Measurements from ENCODE around the gene CD1E. TPM values are rescaled to one million over a fixed set of nuclear protein-coding genes. Genes with fewer than 3 reads are reported as not detected.

CD1E gene
- total and polyA plus RNA-seq, 10 of the 15 experiments (the other 5 are each of a cell fraction or from before 2014, with no cell fraction given), result 0.05 to 0.07 (median 0.05) TPM; not detected in 7

DNA sequence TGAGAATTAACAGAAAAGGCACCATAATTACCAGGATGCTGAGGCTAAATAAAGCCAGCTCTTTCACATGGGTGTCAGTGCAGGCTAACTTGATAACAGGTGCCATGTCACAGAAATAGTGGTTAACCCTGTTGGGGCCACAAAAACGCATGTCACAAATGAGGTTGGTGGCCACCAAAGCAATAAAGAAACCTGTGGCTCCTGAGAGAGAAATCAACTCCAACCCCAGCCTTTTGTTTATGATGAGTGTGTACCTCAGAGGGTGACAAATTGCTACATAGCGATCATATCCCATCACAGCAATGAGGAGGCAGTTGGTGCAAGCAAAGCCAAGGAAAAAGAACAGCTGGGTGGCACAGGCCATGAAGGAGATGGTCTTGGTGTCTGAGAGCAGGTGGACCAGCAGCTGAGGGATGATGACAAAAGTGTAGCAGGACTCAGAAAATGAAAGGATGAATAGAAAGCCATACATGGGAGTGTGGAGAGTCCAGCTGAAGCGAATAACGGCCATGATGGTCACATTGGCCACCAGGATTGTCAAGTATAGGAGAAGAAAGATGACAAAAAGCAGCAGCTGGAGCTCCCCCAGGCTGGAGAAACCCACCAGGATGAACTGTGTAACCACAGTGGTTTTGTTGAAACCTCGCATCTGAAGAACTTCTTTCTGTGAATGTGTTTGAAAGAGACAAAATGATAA, 45.3 kb downstream of the CD1E start, which contains the start of gene OR10T2:
TSS of gene OR10T2 (minus strand) at position 649 of the 697 bp plus-strand sequence. CDS start at position 649, 0 bp downstream.
- intact Hi-C loops (cut with micrococcal nuclease; ENCODE audit: unreplicated experiment) (no loop called here), in situ Hi-C loops (cut with MboI) (no loop called here)
- H3K4me3 ChIP-seq, result no peak within 1 kb of the TSS
- WGBS (ENCODE audit: insufficient coverage, insufficient replicate concordance, low lambda C conversion rate, missing lambda C conversion rate), result 10% methylated on average over 5 of the region's 5 CpGs
- CTCF ChIA-PET, result interaction anchor here (0.5 kb wide), 1 partner anchor 10 kb away, joined by 3 read pairs; no protein-coding TSS in a partner anchor
- no peaks in the 10 kb centered on the region for H3K79me2 ChIP-seq (ENCODE audit: control insufficient read depth, insufficient read depth, low read length)
- no TSS peak for BruUV-seq (replicated peaks)
- H3K9ac ChIP-seq (ENCODE audit: control insufficient read depth, insufficient read depth, low read length), result no peak within 1 kb of the TSS
- POLR2A ChIA-PET, result no interaction called here
- ATAC-seq (no peak), FAIRE-seq (no peak), DNase-seq (ENCODE audit: low read depth, low spot score) (no peak)
- no peaks in the 10 kb centered on the region for H3K4me1 ChIP-seq (ENCODE audit: control insufficient read depth, insufficient read depth, low read length)
- H2AFZ ChIP-seq (ENCODE audit: control insufficient read depth, low read depth, low read length), result no peak within 1 kb of the TSS
- H3K27me3 ChIP-seq (replicated peaks in 1 of 2; ENCODE audit: control insufficient read depth in 2 of 2, insufficient read depth in 2 of 2, low read length in 1 of 2), result no peaks in the 10 kb centered on the region
- RAD21 ChIA-PET (ENCODE audit: unreplicated experiment), result no interaction called here
- H3K4me2 ChIP-seq (ENCODE audit: control insufficient read depth, insufficient read depth), result no peak within 1 kb of the TSS
- H3K36me3 ChIP-seq (ENCODE audit: control insufficient read depth in 2 of 2, insufficient read depth in 2 of 2, low read length in 1 of 2), result no peaks in the 10 kb centered on the region
- no peak within 1 kb of the TSS for H3K27ac ChIP-seq (ENCODE audit: control insufficient read depth, insufficient read depth)
- H4K20me1 ChIP-seq (ENCODE audit: control insufficient read depth, insufficient read depth), result no peaks in the 10 kb centered on the region
- SMC1A ChIA-PET (ENCODE audit: uncharacterized antibody, unreplicated experiment), result interaction anchor here (0.6 to 1.1 kb wide), 2 partner anchors 10 to 195 kb away, joined by 3 read pairs; no protein-coding TSS in a partner anchor
- H3K9me3 ChIP-seq (replicated peaks; ENCODE audit: control insufficient read depth, insufficient read depth, low read length), result no peaks in the 10 kb centered on the region
- no peak for TF ChIP-seq MTA2 (IDR thresholded peaks at IDR 0.05; ENCODE audit: low read depth)
- TF ChIP-seq EED (IDR thresholded peaks at IDR 0.05; ENCODE audit: low read depth), result no peak
- no peak for TF ChIP-seq TBL1XR1 (IDR thresholded peaks at IDR 0.05; ENCODE audit: low read depth, low read length)
- no peak for TF ChIP-seq ASH2L (IDR thresholded peaks at IDR 0.05; ENCODE audit: borderline replicate concordance, low read depth)
- TF ChIP-seq, protein P1, sequence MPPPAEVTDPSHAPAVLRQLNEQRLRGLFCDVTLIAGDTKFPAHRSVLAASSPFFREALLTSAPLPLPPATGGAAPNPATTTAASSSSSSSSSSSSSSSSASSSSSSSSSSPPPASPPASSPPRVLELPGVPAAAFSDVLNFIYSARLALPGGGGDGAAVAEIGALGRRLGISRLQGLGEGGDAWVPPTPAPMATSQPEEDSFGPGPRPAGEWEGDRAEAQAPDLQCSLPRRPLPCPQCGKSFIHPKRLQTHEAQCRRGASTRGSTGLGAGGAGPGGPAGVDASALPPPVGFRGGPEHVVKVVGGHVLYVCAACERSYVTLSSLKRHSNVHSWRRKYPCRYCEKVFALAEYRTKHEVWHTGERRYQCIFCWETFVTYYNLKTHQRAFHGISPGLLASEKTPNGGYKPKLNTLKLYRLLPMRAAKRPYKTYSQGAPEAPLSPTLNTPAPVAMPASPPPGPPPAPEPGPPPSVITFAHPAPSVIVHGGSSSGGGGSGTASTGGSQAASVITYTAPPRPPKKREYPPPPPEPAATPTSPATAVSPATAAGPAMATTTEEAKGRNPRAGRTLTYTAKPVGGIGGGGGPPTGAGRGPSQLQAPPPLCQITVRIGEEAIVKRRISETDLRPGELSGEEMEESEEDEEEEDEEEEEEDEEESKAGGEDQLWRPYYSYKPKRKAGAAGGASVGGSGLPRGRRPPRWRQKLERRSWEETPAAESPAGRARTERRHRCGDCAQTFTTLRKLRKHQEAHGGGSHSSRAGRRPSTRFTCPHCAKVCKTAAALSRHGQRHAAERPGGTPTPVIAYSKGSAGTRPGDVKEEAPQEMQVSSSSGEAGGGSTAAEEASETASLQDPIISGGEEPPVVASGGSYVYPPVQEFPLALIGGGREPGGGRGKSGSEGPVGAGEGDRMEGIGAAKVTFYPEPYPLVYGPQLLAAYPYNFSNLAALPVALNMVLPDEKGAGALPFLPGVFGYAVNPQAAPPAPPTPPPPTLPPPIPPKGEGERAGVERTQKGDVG (CRISPR knock-in tag; IDR thresholded peaks at IDR 0.05), result no peak
- TF ChIP-seq, protein P2, sequence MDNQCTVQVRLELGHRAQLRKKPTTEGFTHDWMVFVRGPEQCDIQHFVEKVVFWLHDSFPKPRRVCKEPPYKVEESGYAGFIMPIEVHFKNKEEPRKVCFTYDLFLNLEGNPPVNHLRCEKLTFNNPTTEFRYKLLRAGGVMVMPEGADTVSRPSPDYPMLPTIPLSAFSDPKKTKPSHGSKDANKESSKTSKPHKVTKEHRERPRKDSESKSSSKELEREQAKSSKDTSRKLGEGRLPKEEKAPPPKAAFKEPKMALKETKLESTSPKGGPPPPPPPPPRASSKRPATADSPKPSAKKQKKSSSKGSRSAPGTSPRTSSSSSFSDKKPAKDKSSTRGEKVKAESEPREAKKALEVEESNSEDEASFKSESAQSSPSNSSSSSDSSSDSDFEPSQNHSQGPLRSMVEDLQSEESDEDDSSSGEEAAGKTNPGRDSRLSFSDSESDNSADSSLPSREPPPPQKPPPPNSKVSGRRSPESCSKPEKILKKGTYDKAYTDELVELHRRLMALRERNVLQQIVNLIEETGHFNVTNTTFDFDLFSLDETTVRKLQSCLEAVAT (IDR thresholded peaks at IDR 0.05), result no peak
- TF ChIP-seq NFXL1 (IDR thresholded peaks at IDR 0.05; ENCODE audit: borderline replicate concordance), result no peak
- TF ChIP-seq, protein P3, sequence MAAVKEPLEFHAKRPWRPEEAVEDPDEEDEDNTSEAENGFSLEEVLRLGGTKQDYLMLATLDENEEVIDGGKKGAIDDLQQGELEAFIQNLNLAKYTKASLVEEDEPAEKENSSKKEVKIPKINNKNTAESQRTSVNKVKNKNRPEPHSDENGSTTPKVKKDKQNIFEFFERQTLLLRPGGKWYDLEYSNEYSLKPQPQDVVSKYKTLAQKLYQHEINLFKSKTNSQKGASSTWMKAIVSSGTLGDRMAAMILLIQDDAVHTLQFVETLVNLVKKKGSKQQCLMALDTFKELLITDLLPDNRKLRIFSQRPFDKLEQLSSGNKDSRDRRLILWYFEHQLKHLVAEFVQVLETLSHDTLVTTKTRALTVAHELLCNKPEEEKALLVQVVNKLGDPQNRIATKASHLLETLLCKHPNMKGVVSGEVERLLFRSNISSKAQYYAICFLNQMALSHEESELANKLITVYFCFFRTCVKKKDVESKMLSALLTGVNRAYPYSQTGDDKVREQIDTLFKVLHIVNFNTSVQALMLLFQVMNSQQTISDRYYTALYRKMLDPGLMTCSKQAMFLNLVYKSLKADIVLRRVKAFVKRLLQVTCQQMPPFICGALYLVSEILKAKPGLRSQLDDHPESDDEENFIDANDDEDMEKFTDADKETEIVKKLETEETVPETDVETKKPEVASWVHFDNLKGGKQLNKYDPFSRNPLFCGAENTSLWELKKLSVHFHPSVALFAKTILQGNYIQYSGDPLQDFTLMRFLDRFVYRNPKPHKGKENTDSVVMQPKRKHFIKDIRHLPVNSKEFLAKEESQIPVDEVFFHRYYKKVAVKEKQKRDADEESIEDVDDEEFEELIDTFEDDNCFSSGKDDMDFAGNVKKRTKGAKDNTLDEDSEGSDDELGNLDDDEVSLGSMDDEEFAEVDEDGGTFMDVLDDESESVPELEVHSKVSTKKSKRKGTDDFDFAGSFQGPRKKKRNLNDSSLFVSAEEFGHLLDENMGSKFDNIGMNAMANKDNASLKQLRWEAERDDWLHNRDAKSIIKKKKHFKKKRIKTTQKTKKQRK (IDR thresholded peaks at IDR 0.05; ENCODE audit: low read depth, low read length), result no peak
- no peak for TF ChIP-seq RBBP5 (conservative IDR thresholded peaks at IDR 0.05)
- TF ChIP-seq, protein P4, sequence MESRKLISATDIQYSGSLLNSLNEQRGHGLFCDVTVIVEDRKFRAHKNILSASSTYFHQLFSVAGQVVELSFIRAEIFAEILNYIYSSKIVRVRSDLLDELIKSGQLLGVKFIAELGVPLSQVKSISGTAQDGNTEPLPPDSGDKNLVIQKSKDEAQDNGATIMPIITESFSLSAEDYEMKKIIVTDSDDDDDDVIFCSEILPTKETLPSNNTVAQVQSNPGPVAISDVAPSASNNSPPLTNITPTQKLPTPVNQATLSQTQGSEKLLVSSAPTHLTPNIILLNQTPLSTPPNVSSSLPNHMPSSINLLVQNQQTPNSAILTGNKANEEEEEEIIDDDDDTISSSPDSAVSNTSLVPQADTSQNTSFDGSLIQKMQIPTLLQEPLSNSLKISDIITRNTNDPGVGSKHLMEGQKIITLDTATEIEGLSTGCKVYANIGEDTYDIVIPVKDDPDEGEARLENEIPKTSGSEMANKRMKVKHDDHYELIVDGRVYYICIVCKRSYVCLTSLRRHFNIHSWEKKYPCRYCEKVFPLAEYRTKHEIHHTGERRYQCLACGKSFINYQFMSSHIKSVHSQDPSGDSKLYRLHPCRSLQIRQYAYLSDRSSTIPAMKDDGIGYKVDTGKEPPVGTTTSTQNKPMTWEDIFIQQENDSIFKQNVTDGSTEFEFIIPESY (IDR thresholded peaks at IDR 0.05), result no peak
